ENCODE results near the gene PNPLA1.

The PNPLA1 gene, protein sequence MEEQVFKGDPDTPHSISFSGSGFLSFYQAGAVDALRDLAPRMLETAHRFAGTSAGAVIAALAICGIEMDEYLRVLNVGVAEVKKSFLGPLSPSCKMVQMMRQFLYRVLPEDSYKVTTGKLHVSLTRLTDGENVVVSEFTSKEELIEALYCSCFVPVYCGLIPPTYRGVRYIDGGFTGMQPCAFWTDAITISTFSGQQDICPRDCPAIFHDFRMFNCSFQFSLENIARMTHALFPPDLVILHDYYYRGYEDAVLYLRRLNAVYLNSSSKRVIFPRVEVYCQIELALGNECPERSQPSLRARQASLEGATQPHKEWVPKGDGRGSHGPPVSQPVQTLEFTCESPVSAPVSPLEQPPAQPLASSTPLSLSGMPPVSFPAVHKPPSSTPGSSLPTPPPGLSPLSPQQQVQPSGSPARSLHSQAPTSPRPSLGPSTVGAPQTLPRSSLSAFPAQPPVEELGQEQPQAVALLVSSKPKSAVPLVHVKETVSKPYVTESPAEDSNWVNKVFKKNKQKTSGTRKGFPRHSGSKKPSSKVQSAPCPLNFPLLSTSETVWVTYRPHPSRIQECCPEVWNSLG

GRCh38 chr6:36269834-36270705, at the start of gene PNPLA1:
Gene PNPLA1 (plus strand): TSS chr6:36270060. CDS start chr6:36270460, 400 bp downstream.
- no peak for DNase-seq (ENCODE audit: low spot score)

GRCh38 chr6:36220226-36220625, 49.6 kb upstream of the PNPLA1 start:
- no peak for DNase-seq (ENCODE audit: low spot score)

DNA sequence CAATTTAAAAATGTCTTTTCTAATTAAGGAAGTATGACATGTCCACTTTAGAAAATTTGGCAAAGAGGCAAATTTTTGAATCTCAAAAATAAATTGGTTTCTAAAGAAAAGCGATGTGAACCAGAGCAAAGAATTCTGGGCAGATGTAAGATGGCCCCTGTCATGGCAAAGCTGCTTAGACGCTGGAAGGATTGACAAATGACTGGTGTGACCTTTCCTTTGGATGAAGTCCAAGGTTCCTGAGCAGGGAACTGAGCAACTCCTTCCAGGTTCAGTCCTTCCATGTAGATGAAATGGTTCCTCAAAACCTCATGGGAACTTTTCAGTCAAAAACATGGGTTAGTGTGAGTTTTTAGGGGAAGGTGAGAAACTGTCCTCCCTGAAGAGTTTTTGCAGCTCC, 48.2 kb upstream of the PNPLA1 start:
- no peak for DNase-seq (ENCODE audit: low spot score)

GRCh38 chr6:36222924-36223323, 46.9 kb upstream of the PNPLA1 start:
- DNase-seq (ENCODE audit: low spot score), result no peak

DNA sequence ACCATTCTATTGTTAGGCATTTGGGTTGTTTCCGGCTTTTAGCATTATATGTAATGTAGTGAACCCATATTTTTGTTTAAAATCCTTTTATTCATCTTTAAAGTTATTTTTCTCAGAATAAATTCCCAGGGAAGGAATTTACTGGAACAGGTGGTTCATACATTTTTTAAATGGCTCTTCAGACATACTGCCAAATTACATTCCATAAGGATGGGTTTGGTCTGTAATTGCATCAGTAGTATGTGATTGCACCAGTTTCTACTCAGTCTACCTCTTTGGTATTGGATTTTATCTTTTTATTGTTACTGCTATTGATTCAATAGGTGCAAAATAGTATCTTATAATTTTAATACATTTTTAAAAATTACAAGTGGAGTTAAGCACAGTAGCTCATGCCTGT, 46.2 kb upstream of the PNPLA1 start:
- no peak for DNase-seq (ENCODE audit: low spot score)

DNA sequence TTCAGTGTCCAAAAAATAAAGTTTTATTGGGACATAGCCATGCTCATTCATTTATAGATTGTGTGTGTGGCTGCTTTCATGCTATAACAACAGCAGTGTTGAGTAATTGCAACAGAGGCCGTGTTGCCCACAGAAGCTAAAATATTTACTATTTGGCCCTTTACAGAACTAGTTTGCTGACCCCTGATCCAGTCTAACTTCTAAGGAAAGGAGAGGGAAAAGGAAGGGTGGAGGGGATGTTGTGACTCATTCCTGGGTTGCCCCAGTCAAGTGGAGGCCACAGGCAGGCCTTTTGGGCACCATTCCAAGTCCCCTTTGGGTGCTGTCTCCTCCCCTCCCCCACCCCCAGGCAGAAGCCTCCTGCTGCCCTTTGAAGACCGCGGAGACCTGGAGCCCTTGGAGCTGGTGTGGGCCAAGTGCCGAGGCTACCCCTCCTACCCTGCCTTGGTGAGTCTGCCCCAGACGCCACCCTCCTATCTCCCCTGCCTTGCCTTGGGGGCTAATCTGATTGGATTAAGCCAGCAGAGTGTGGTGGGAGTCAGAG, 44.9 kb upstream of the PNPLA1 start:
- no peak for DNase-seq (ENCODE audit: low spot score)

DNA sequence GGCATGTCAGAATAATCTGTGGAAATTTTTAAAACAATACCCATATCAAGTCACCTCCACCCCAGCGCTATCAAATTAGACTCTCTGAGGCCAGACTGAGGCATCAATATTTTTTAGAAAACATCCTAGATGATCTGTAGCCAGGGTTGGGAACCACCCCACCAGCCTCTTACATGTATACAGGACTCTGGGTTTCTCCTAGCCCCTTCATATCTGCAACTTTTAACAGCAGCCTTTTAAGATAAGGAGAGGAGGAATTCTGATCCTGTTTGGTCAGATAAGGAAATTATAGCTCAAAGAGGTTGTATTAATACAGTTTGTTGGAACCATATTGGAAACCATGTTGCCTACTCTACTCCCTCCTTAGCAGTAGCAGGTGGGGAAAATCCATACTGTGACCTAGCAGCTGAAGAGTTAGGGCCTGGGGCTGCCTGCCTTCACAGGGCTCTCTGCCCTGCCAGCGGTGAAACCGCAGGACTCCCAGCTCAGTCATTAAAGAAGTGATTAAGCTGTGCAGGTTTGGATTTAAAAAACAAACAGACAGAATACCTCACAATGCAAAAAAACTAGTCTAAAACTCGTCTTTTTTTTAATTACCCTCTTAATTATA, 43.3 kb upstream of the PNPLA1 start:
- no peak for DNase-seq (ENCODE audit: low spot score)

GRCh38 chr6:36227379-36228228, 42.3 kb upstream of the PNPLA1 start:
- no peak for DNase-seq (ENCODE audit: low spot score)

DNA sequence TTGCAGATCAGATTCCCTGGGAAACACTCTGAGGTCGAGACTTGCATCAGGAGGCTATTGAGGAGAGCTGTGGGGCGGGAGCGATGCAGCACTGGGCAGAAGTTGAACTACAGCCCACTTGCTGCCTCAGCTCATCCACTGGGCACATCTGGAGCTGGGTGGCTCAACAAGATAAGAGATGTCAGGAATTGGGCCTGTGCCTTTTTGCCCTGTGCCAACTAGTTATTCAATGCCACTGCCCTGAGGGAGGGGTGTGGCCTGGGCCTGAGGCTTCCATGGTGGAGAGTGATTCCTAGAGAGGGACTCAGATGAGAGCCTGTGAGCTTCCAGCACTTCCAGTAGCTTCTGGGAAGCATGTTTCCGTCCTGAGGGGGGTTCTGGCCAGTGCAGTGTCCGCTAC, 40.6 kb upstream of the PNPLA1 start:
- no peak for DNase-seq (ENCODE audit: low spot score)

GRCh38 chr6:36230371-36230770, 39.5 kb upstream of the PNPLA1 start:
- no peak for DNase-seq (ENCODE audit: low spot score)

DNA sequence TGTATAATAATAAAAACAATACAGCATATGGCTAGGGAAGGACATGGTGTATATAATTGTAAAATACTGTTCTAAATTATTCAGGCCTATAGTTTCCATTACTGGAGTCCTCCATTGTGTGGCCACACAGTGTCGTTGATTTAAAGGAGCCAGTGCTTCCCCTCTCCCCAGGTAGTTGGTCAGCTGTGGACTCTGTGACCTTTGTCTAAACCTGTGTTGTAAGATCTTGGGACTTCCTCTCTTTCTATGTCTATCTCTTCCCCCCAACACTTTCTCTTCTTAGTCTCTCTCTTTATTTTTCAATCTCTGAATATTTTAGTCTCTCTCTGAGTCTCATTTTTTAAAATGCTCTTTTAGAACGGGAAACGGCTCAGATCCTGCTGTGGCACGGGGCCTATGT, 37.7 kb upstream of the PNPLA1 start:
- DNase-seq (ENCODE audit: low spot score), result no peak

DNA sequence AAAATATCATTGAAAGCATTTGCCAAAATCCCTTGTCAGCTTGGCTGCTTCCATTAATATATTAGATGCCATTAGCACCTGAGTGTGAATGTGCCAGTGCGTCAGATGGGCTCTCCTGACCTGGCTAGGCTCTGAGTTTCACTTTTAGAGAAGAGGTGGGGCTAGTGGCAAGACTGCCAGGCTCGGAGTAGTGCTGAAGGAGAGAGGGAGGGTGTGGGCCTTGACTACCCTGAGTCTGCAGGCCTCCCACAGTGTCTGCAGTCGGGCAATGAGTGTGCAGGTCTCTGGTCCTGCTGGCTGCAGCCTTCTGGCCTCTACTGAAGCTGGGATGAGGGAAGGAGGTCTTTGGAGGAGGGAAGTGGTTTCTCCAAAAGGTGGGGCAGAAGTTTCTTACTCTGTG, 34.6 kb upstream of the PNPLA1 start:
- no peak for DNase-seq (ENCODE audit: low spot score)

DNA sequence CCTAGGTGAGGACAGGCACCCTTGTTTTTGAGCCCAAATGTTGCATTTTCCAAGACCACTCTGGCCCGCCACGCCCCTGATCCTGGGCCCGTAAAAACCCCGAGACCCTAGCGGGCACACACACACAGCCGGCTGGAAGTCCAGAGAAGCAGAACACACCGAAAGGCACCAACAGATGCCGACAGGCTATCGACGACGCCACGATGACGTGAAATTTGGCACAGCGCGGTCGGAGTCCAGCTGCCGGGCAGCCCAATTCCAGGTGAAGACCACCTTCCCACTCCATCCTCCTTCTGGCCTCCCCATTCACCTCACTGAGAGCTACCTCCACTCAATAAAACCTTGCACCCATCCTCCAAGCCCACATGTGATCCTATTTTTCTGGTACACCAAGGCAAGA, 34.0 kb upstream of the PNPLA1 start:
- no peak for DNase-seq (ENCODE audit: low spot score)

DNA sequence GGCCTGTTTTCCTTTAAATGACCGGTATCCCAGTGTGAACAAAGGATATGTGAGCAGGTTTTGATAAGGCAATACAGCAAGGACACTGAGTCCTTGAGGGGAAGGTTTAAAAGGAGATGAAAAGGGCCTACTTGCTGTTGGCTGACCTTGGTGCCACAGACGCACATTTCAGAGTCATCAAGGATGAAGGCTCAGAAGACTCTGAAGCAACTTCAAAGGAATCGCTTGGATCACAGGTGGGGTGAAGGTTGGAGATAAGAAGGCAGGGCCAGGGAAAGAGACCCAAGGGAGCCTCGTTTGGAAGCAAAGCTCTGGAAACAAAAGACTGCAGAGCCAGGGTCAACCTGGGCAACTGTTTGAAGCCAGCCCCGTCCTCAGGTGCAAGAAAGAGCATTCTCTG, 30.1 kb upstream of the PNPLA1 start:
- DNase-seq (ENCODE audit: low spot score), result no peak

GRCh38 chr6:36241728-36242127, 28.1 kb upstream of the PNPLA1 start:
- no peak for DNase-seq (ENCODE audit: low spot score)

DNA sequence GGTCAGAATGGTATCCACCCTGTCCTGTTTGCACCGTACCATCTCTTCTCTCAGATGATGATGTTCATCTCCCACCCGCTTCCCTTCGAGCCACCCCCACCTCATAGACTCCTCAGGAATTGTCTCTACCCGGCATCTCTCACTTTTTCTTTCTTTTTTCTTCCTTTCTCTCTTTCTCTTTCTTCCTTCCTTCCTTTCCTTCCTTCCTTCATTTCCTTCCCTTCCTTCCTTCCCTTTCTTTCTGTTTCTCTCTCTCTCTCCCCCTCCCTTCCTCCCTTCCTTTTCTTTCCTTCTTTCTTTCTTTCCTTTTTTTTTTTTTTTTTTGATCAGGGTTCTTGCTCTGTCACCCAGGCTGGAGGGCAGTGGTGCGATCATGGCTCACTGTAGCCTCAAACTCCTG, 27.7 kb upstream of the PNPLA1 start:
- DNase-seq (ENCODE audit: low spot score), result no peak

DNA sequence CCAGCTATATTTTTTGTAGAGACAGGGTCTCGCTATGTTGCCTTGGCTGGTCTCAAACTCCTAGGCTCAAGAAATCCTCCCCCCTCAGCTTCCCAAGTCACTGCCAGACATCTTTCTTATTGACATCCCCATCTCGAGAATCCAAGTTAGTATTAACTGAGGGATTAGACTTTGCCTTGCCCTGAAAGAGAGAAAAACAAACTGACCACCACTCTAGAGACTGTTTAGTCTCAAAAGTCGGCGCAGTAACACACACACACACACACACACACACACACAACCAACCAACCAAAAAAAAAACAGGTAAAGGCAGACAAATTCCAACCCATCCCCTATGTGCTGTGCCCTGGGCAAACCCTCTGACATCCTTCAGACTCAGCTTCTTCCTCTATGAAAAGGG, 27.2 kb upstream of the PNPLA1 start:
- DNase-seq (ENCODE audit: low spot score), result no peak

GRCh38 chr6:36243562-36244212, 26.2 kb upstream of the PNPLA1 start:
- no peak for DNase-seq (ENCODE audit: low spot score)

DNA sequence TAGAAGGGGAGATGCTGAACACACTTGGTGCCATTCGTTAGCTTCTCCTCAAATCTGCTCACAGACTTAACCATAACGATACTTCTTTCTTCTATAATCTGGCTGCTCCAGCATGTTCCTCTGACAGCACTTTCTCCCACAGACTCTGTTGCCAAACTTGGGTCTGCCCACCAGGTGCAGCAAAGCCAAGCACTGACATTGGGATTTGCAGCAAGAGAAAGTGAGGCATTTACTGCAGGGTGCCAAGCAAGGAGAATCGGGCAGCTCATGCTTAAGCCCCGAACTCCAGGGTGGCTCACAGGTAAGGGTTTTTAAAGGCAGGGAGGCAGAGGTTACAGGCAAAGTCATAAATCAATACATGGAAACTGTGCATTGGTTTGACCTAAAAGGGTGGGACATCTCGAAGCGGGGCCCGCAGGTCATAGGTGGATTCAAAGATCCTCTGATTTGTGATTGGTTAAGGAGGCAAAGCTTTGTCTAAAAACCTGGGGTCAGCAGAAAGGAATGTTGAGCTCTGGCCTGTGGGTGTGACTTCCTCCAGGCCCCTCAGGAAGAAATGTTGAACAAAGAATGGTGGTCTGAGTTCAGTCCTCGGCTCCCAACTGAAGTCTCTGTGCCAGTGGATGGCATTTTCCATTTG, 25.1 kb upstream of the PNPLA1 start:
- DNase-seq (ENCODE audit: low spot score), result no peak

GRCh38 chr6:36245572-36246061, 24.2 kb upstream of the PNPLA1 start:
- DNase-seq (ENCODE audit: low spot score), result no peak

All from globus pallidus (tissue), 1 donor.